Testis (tissue), 3 donors: ENCODE measurements around the gene DRG1. TPM values are rescaled to one million over a fixed set of nuclear protein-coding genes. Genes with fewer than 3 reads are reported as not detected.

Experiments used
- DNase-seq: peaks from one replicate; pipeline ENCODE4 v3.0.0-alpha.2; 2019
- H3K27ac ChIP-seq, 2 donors: fragments of 200-600 bp; sonication (generic); one replicate each; pipeline ENCODE4 v1.5.1; 2019
- H3K27me3 ChIP-seq: fragments of 200-600 bp; sonication (generic); one replicate; pipeline ENCODE4 v1.5.1; 2019
- H3K36me3 ChIP-seq: fragments of 200-600 bp; sonication (generic); one replicate; pipeline ENCODE4 v1.5.1; 2017; ENCODE audit warnings: low read depth; ENCODE audit errors: missing control alignments
- H3K4me1 ChIP-seq: fragments of 200-600 bp; sonication (generic); one replicate; pipeline ENCODE4 v1.5.1; 2019
- H3K4me3 ChIP-seq, 2 donors: fragments of 200-600 bp; sonication (generic); one replicate each; pipeline ENCODE4 v1.5.1; 2017 to 2019
- H3K9me3 ChIP-seq: fragments of 200-600 bp; sonication (generic); one replicate; pipeline ENCODE4 v1.5.1; 2017
- POLR2A ChIP-seq: fragments of 450-650 bp; IDR thresholded peaks from one replicate; pipeline ENCODE4 v1.6.1; 2017; ENCODE audit warnings: antibody characterized with exemption, mild to moderate bottlenecking, moderate library complexity
- WGBS, 2 donors: methylation state at CpG; one replicate each; pipeline ENCODE4 v1.1.5; 2018; 5-methylcytosine and 5-hydroxymethylcytosine counted together
- intact Hi-C: fragments of 100-400 bp; cut with DNase I; formaldehyde crosslinking; loops from one replicate; pipeline ENCODE4 v1.15.1; 2023; ENCODE audit warnings: low total_unique reads
- polyA plus RNA-seq: library from polyadenylated mRNA; stranded (reverse); fragments of 350-450 nt; fragmentation: Illumina TruSeq; extraction: RNeasy Lipid Tissue Mini Kit (QIAGEN cat#74804); gene quantifications from one replicate; pipeline ENCODE4 v1.2.3, GENCODE V29; 2014; ENCODE audit warnings: low read depth, low replicate concordance; ENCODE audit not compliant: insufficient read depth
- total RNA-seq, 2 donors: library from RNA; depleted of rRNA; stranded (reverse); fragments of >200 nt; gene quantifications; one replicate each; pipeline ENCODE4 v1.2.3, GENCODE V29; 2016
- TF ChIP-seq, protein P1 (sequence below), 3 experiments: fragments of 450-650 bp in 2 of 3; fragments of 200-600 bp in 1 of 3; sonication (generic) in 1 of 3; IDR thresholded peaks; one replicate each; pipeline ENCODE4 v1.5.1; 2016 to 2019; ENCODE audit warnings: antibody characterized with exemption in 3 of 3, mild to moderate bottlenecking in 2 of 3, moderate library complexity in 1 of 3

DRG1 gene
- total and polyA plus RNA-seq, 3 donors from 2014 or later, result 148 to 399 (median 165) TPM

DNA sequence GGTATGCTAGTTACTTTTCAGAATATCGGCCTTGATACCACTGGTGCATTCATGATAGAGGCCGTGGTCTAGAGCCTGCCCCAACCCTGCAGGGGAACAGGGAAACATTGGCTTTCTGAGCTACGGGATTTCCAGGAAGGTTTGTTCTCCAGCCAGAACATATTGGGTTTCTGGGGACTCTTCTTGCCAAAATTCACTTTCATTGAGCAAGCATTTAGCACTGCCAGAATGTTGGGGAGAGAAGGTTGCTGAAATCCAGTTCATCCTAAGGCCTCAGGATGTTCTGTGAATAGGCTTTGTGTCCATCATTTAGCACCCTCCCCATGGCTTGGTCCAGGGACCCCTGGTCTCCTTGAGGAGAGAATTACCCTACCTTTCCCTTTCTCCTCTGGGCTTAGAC is 36.7 kb downstream of the DRG1 start:
- no peak for DNase-seq
- H3K27ac ChIP-seq, result no peak overlapping the region
- TF ChIP-seq, protein P1, sequence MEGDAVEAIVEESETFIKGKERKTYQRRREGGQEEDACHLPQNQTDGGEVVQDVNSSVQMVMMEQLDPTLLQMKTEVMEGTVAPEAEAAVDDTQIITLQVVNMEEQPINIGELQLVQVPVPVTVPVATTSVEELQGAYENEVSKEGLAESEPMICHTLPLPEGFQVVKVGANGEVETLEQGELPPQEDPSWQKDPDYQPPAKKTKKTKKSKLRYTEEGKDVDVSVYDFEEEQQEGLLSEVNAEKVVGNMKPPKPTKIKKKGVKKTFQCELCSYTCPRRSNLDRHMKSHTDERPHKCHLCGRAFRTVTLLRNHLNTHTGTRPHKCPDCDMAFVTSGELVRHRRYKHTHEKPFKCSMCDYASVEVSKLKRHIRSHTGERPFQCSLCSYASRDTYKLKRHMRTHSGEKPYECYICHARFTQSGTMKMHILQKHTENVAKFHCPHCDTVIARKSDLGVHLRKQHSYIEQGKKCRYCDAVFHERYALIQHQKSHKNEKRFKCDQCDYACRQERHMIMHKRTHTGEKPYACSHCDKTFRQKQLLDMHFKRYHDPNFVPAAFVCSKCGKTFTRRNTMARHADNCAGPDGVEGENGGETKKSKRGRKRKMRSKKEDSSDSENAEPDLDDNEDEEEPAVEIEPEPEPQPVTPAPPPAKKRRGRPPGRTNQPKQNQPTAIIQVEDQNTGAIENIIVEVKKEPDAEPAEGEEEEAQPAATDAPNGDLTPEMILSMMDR (IDR thresholded peaks at IDR 0.05), result no peak
- TF ChIP-seq POLR2A, result no peak
- no peaks in the 10 kb centered on the region for H3K36me3 ChIP-seq
- H3K4me3 ChIP-seq, result no peak overlapping the region
- no peaks in the 10 kb centered on the region for H3K9me3 ChIP-seq
- no peaks in the 10 kb centered on the region for H3K4me1 ChIP-seq
- 60 to 61% methylated on average over 1 to 3 of the region's 3 CpGs for WGBS, 2 donors
- intact Hi-C loops, result no loop called here
- H3K27me3 ChIP-seq, result no peaks in the 10 kb centered on the region

DNA sequence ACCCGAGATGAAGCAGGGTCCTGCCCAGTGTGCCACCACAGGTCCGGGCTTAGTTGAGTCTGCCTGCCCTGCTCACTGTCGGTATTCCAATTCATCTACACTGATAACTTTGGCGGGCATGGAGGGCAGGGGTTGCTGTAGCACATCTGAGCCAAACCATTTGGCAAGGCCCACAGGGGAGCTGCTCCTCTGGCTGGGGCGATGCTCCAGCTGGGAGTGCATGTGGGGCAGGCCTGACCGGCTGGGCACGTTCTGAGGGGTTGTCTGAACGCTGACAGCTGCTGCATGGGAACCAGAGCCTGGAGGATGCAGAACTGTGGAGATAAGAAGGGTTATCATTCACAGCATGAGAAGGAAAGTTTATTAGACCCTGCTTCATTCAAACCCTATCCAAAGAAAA is 40.4 kb downstream of the DRG1 start:
- TF ChIP-seq POLR2A, result no peak
- TF ChIP-seq, protein P1 (IDR thresholded peaks at IDR 0.05), result no peak
- no peaks in the 10 kb centered on the region for H3K9me3 ChIP-seq
- peaks cover 9% of the 10 kb centered on the region for H3K4me1 ChIP-seq
- WGBS, 2 donors, result 57 to 61% methylated on average over 8 of the region's 8 CpGs
- no peaks in the 10 kb centered on the region for H3K27me3 ChIP-seq
- H3K36me3 ChIP-seq, result no peaks in the 10 kb centered on the region
- no peak overlapping the region for H3K4me3 ChIP-seq
- H3K27ac ChIP-seq, result no peak overlapping the region
- intact Hi-C loops, result no loop called here
- no peak for DNase-seq

DNA sequence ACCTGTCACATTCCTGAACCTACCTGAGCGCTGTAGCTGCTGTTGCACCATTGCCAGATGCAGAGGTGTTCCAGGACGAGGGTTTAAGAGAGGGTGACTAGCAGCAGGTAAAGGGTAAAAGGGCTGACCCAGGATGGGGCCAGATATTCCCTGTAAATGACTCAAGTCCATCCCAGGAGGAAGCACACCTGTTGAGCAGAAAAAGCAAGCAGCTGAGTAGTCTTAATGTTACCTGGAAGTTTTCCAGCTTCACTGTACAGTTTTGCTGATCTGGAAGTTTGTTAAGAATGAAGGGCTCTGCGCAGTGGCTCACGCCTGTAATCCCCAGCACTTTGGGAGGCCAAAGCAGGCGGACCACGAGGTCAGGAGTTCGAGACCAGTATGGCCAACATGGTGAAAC is 41.3 kb downstream of the DRG1 start:
- intact Hi-C loops, result no loop called here
- Histone ChIP-seq H3K27ac (no peak overlapping the region), H3K36me3 (no peaks in the 10 kb centered on the region), H3K4me3 (no peak overlapping the region), H3K9me3 (no peaks in the 10 kb centered on the region), H3K27me3 (no peaks in the 10 kb centered on the region), H3K4me1 (peaks cover 9% of the 10 kb centered on the region)
- TF ChIP-seq, protein P1 (IDR thresholded peaks at IDR 0.05), result no peak
- TF ChIP-seq POLR2A, result no peak
- WGBS, 2 donors, result 94 to 96% methylated on average over 7 of the region's 7 CpGs
- no peak for DNase-seq

DNA sequence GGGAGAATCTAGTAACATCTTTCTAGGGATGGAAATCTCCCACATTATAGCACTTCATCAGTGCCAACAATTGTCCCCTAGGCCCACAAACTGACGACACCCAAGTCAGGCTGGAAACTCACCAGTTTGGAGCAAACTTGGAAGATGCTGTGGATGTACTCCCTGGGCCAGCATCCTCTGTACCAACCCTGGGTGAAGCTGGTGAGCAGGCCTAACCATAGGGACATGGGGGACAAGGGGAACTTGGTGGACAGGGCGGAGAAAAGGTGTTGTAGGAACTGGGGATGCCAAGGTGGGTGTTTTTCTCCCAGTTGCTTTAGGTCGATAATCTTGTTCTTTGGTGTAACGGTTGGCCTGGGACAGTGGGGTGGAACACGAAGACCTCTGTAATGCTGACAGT is 42.2 kb downstream of the DRG1 start:
- Histone ChIP-seq H3K9me3 (no peaks in the 10 kb centered on the region), H3K4me1 (peaks cover 9% of the 10 kb centered on the region), H3K27me3 (no peaks in the 10 kb centered on the region), H3K36me3 (no peaks in the 10 kb centered on the region), H3K27ac (no peak overlapping the region), H3K4me3 (no peak overlapping the region)
- DNase-seq, result no peak
- WGBS, 2 donors, result 81 to 83% methylated on average over 5 of the region's 5 CpGs
- TF ChIP-seq POLR2A, result no peak
- TF ChIP-seq, protein P1 (IDR thresholded peaks at IDR 0.05), result no peak
- intact Hi-C loops, result no loop called here

DNA sequence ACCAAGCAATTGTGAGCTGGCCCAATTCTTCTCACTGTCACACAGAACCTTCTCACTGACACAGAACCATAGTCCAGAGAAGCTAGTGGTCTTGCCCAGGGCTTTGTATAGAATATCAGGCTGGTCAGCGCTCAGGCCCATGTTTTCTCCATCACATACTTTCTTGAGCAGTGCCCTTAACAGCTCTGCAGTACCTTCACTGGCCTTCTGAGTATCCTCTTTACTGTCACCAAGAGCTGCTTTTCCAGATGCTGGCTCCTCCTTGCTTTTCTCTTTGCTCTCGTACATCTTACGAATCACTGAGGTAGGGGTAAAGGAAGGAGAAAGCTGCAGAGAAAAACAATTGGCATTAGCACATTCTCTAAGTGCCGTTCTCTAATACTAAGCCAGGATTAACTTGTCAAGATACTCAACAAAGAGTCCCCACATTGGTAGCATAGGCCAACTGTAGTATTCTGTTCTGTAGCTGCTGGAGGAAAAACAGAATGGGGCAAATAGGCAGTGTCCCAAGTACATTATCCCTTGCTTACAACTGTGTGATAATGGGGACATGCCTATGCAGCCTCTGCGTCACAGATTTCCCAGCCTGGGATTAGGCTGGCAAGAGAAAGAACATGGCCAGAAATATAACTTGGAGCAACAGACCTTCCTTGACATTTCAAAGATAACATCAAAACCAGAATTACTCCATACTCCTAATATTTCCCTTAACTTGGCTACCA is 43.5 kb downstream of the DRG1 start:
- H3K4me1 ChIP-seq, result peaks cover 9% of the 10 kb centered on the region
- no peak overlapping the region for H3K4me3 ChIP-seq
- WGBS, 2 donors, result 81% methylated on average over 5 of the region's 5 CpGs
- no peaks in the 10 kb centered on the region for H3K36me3 ChIP-seq
- no peak for DNase-seq
- H3K27ac ChIP-seq, result no peak overlapping the region
- H3K9me3 ChIP-seq, result no peaks in the 10 kb centered on the region
- TF ChIP-seq, protein P1 (IDR thresholded peaks at IDR 0.05), result no peak
- H3K27me3 ChIP-seq, result no peaks in the 10 kb centered on the region
- intact Hi-C loops, result no loop called here
